ENCODE results near the gene CXADR. TPM values are rescaled to one million over a fixed set of nuclear protein-coding genes. Genes with fewer than 3 reads are reported as not detected.
A peak's percentile ranks its signal among the peaks of the same experiment; 100 is the strongest.

The CXADR gene
- total RNA-seq, 2 experiments from 2014 or later = 0.08 to 0.28 TPM

GRCh38 chr21:17575076-17575475 is 62.2 kb downstream of the CXADR start:
- Mint-ChIP-seq H3K4me3 (no peak overlapping the region), H3K27me3 (peaks cover 3% of the 10 kb centered on the region), H3K27ac (no peak overlapping the region), H3K36me3 (no peaks in the 10 kb centered on the region), H3K4me1 (no peaks in the 10 kb centered on the region), H3K9me3 (no peaks in the 10 kb centered on the region)
- POLR2A ChIA-PET = no interaction called here
- ATAC-seq (ENCODE audit: low read depth) = no peak
- no peak for DNase-seq

- Mint-ChIP-seq H3K27me3 (peaks cover 3% of the 10 kb centered on the region), H3K36me3 (no peaks in the 10 kb centered on the region), H3K4me3 (no peak overlapping the region), H3K9me3 (no peaks in the 10 kb centered on the region), H3K27ac (no peak overlapping the region), H3K4me1 (no peaks in the 10 kb centered on the region)
- DNase-seq (no peak), ATAC-seq (ENCODE audit: low read depth) (no peak)
- POLR2A ChIA-PET = no interaction called here
Observed at GRCh38 chr21:17576080-17576835, 63.4 kb downstream of the CXADR start.

- Mint-ChIP-seq H3K27ac (no peak overlapping the region), H3K27me3 (peaks cover 3% of the 10 kb centered on the region), H3K4me3 (no peak overlapping the region), H3K9me3 (no peaks in the 10 kb centered on the region), H3K4me1 (no peaks in the 10 kb centered on the region), H3K36me3 (no peaks in the 10 kb centered on the region)
- POLR2A ChIA-PET = no interaction called here
- ATAC-seq (ENCODE audit: low read depth) (no peak), DNase-seq (no peak)
Observed at GRCh38 chr21:17577701-17578100, 64.9 kb downstream of the CXADR start.

- no peak for DNase-seq
- no peaks in the 10 kb centered on the region for H3K36me3 Mint-ChIP-seq
- no peaks in the 10 kb centered on the region for H3K4me1 Mint-ChIP-seq
- H3K27ac Mint-ChIP-seq = no peak overlapping the region
- H3K27me3 Mint-ChIP-seq = peaks cover 3% of the 10 kb centered on the region
- H3K4me3 Mint-ChIP-seq = no peak overlapping the region
- no peak for ATAC-seq (ENCODE audit: low read depth)
- POLR2A ChIA-PET = no interaction called here
- H3K9me3 Mint-ChIP-seq = no peaks in the 10 kb centered on the region
Observed at GRCh38 chr21:17578162-17578561, 65.3 kb downstream of the CXADR start.

GRCh38 chr21:17578876-17579275 is 66.0 kb downstream of the CXADR start:
- no peaks in the 10 kb centered on the region for H3K4me1 Mint-ChIP-seq
- DNase-seq (no peak), ATAC-seq (ENCODE audit: low read depth) (no peak)
- H3K27ac Mint-ChIP-seq = no peak overlapping the region
- no peaks in the 10 kb centered on the region for H3K9me3 Mint-ChIP-seq
- peaks cover 3% of the 10 kb centered on the region for H3K27me3 Mint-ChIP-seq
- H3K4me3 Mint-ChIP-seq = no peak overlapping the region
- POLR2A ChIA-PET = no interaction called here
- no peaks in the 10 kb centered on the region for H3K36me3 Mint-ChIP-seq

GRCh38 chr21:17580319-17580718 is 67.5 kb downstream of the CXADR start:
- Mint-ChIP-seq H3K9me3 (no peaks in the 10 kb centered on the region), H3K4me1 (no peaks in the 10 kb centered on the region)

GRCh38 chr21:17583898-17584297 is 71.1 kb downstream of the CXADR start:
- Mint-ChIP-seq H3K36me3 (no peaks in the 10 kb centered on the region), H3K4me3 (no peak overlapping the region), H3K27ac (no peak overlapping the region), H3K27me3 (no peaks in the 10 kb centered on the region), H3K4me1 (no peaks in the 10 kb centered on the region), H3K9me3 (peaks cover 2% of the 10 kb centered on the region)
- ATAC-seq (ENCODE audit: low read depth) (no peak), DNase-seq (no peak)
- POLR2A ChIA-PET = no interaction called here

More at GRCh38 chr21:17580319-17580718, 67.5 kb downstream of the CXADR start:
- POLR2A ChIA-PET = no interaction called here
- no peak overlapping the region for H3K4me3 Mint-ChIP-seq
- no peak overlapping the region for H3K27ac Mint-ChIP-seq
- ATAC-seq (ENCODE audit: low read depth) (no peak), DNase-seq (no peak)
- no peaks in the 10 kb centered on the region for H3K36me3 Mint-ChIP-seq
- no peaks in the 10 kb centered on the region for H3K27me3 Mint-ChIP-seq

GRCh38 chr21:17585875-17586450 is 73.1 kb downstream of the CXADR start:
- Mint-ChIP-seq H3K27ac (no peak overlapping the region), H3K4me1 (no peaks in the 10 kb centered on the region), H3K4me3 (no peak overlapping the region), H3K27me3 (no peaks in the 10 kb centered on the region), H3K9me3 (peaks cover 2% of the 10 kb centered on the region), H3K36me3 (peaks cover 2% of the 10 kb centered on the region)
- POLR2A ChIA-PET = no interaction called here
- DNase-seq (no peak), ATAC-seq (ENCODE audit: low read depth) (no peak)

- H3K9me3 Mint-ChIP-seq = peaks cover 2% of the 10 kb centered on the region
- ATAC-seq (ENCODE audit: low read depth) = no peak
- no peaks in the 10 kb centered on the region for H3K27me3 Mint-ChIP-seq
- POLR2A ChIA-PET = no interaction called here
- no peaks in the 10 kb centered on the region for H3K4me1 Mint-ChIP-seq
- peaks cover 17% of the 10 kb centered on the region for H3K36me3 Mint-ChIP-seq
- no peak overlapping the region for H3K4me3 Mint-ChIP-seq
- DNase-seq = no peak
- no peak overlapping the region for H3K27ac Mint-ChIP-seq
Observed at GRCh38 chr21:17590430-17590829, 77.6 kb downstream of the CXADR start.

- POLR2A ChIA-PET = no interaction called here
- Mint-ChIP-seq H3K4me1 (peaks cover 4% of the 10 kb centered on the region), H3K9me3 (no peaks in the 10 kb centered on the region), H3K4me3 (no peak overlapping the region), H3K27me3 (no peaks in the 10 kb centered on the region), H3K36me3 (peaks cover 35% of the 10 kb centered on the region), H3K27ac (no peak overlapping the region)
- ATAC-seq (ENCODE audit: low read depth) (no peak), DNase-seq (no peak)
Observed at GRCh38 chr21:17597680-17598079, 84.8 kb downstream of the CXADR start.

GRCh38 chr21:17598437-17598836 is 85.6 kb downstream of the CXADR start:
- ATAC-seq (ENCODE audit: low read depth) = no peak
- Mint-ChIP-seq H3K27me3 (no peaks in the 10 kb centered on the region), H3K9me3 (no peaks in the 10 kb centered on the region), H3K4me3 (no peak overlapping the region), H3K27ac (no peak overlapping the region), H3K4me1 (peaks cover 10% of the 10 kb centered on the region), H3K36me3 (peaks cover 38% of the 10 kb centered on the region)
- POLR2A ChIA-PET = no interaction called here
- no peak for DNase-seq

GRCh38 chr21:17602874-17603273 is 90.0 kb downstream of the CXADR start:
- POLR2A ChIA-PET = no interaction called here
- peaks cover 38% of the 10 kb centered on the region for H3K36me3 Mint-ChIP-seq

GRCh38 chr21:17607684-17608083 is 94.8 kb downstream of the CXADR start:
- DNase-seq (no peak), ATAC-seq (ENCODE audit: low read depth) (no peak)
- Mint-ChIP-seq H3K36me3 (peaks cover 34% of the 10 kb centered on the region), H3K9me3 (no peaks in the 10 kb centered on the region), H3K4me1 (peaks cover 45% of the 10 kb centered on the region), H3K4me3 (peak overlapping the region; percentile 42), H3K27ac (peak overlapping the region; percentile 51), H3K27me3 (no peaks in the 10 kb centered on the region)
- POLR2A ChIA-PET = no interaction called here

More at GRCh38 chr21:17602874-17603273, 90.0 kb downstream of the CXADR start:
- DNase-seq (no peak), ATAC-seq (ENCODE audit: low read depth) (no peak)
- Mint-ChIP-seq H3K9me3 (no peaks in the 10 kb centered on the region), H3K27me3 (no peaks in the 10 kb centered on the region), H3K4me3 (no peak overlapping the region), H3K4me1 (peaks cover 22% of the 10 kb centered on the region), H3K27ac (no peak overlapping the region)

GRCh38 chr21:17609681-17610080 is 96.8 kb downstream of the CXADR start:
- no peak for DNase-seq
- Mint-ChIP-seq H3K9me3 (no peaks in the 10 kb centered on the region), H3K4me1 (peaks cover 42% of the 10 kb centered on the region), H3K27me3 (peaks cover 2% of the 10 kb centered on the region), H3K27ac (peak overlapping the region; percentile 30), H3K4me3 (peak overlapping the region; percentile 49), H3K36me3 (peaks cover 19% of the 10 kb centered on the region)
- POLR2A ChIA-PET = no interaction called here
- no peak for ATAC-seq (ENCODE audit: low read depth)

Measured in activated naive CD8-positive, alpha-beta T cell treated with anti-CD3 and anti-CD28 coated beads, Interleukin-2, amount 10 ng/mL, durations not matched to agents 7 days and 5 days (primary cell).